BLaER1 (cell line): ENCODE results near the gene MBD5.

Experiments used
- H3K27ac ChIP-seq: shearing (Covaris generic); formaldehyde crosslinking; 2 replicates; pipeline ENCODE4 v1.8.1; 2022
- H3K27me3 ChIP-seq: shearing (Covaris generic); formaldehyde crosslinking; 2 replicates; pipeline ENCODE4 v1.8.1; 2022
- H3K36me3 ChIP-seq: shearing (Covaris generic); formaldehyde crosslinking; 2 replicates; pipeline ENCODE4 v1.8.1; 2022
- H3K4me1 ChIP-seq: shearing (Covaris generic); formaldehyde crosslinking; 2 replicates; pipeline ENCODE4 v1.8.1; 2022
- H3K4me2 ChIP-seq: shearing (Covaris generic); formaldehyde crosslinking; 2 replicates; pipeline ENCODE4 v1.8.1; 2022
- H3K4me3 ChIP-seq: shearing (Covaris generic); formaldehyde crosslinking; 2 replicates; pipeline ENCODE4 v1.8.1; 2022
- H3K9ac ChIP-seq: shearing (Covaris generic); formaldehyde crosslinking; 2 replicates; pipeline ENCODE4 v1.8.1; 2022
- H3K9me3 ChIP-seq: shearing (Covaris generic); formaldehyde crosslinking; 2 replicates; pipeline ENCODE4 v1.8.1; 2022
- H4K20me1 ChIP-seq: shearing (Covaris generic); formaldehyde crosslinking; 2 replicates; pipeline ENCODE4 v1.8.1; 2022
- Cebpa-rat ChIP-seq: shearing (Covaris generic); IDR thresholded peaks from 2 replicates; pipeline ENCODE4 v1.8.1; 2022

MBD5 gene

GRCh38 chr2:148161909-148162435 is 141.1 kb downstream of the MBD5 start:
- Histone ChIP-seq H3K27me3 (no peaks in the 10 kb centered on the region), H3K4me1 (no peaks in the 10 kb centered on the region), H3K36me3 (peaks cover 8% of the 10 kb centered on the region; the same call in 1 of the 2 replicates), H3K4me2 (no peak overlapping the region), H3K9me3 (no peaks in the 10 kb centered on the region), H3K4me3 (no peak overlapping the region), H3K27ac (no peak overlapping the region), H4K20me1 (peaks cover 5% of the 10 kb centered on the region; the same call in 1 of the 2 replicates), H3K9ac (no peak overlapping the region)
- TF ChIP-seq Cebpa-rat, result no peak

- no peaks in the 10 kb centered on the region for H3K9me3 ChIP-seq
- no peak for TF ChIP-seq Cebpa-rat
- H3K4me1 ChIP-seq, result no peaks in the 10 kb centered on the region
Observed at GRCh38 chr2:148162871-148163270, 142.0 kb downstream of the MBD5 start.

GRCh38 chr2:148165975-148166374 is 145.1 kb downstream of the MBD5 start:
- Histone ChIP-seq H3K4me3 (no peak overlapping the region), H3K36me3 (no peaks in the 10 kb centered on the region)

More at GRCh38 chr2:148162871-148163270, 142.0 kb downstream of the MBD5 start:
- Histone ChIP-seq H4K20me1 (peaks cover 5% of the 10 kb centered on the region; the same call in 1 of the 2 replicates), H3K27me3 (no peaks in the 10 kb centered on the region), H3K9ac (no peak overlapping the region), H3K4me2 (no peak overlapping the region), H3K36me3 (peaks cover 8% of the 10 kb centered on the region; the same call in 1 of the 2 replicates), H3K27ac (no peak overlapping the region), H3K4me3 (no peak overlapping the region)

GRCh38 chr2:148167241-148167766 is 146.4 kb downstream of the MBD5 start:
- H3K4me1 ChIP-seq, result no peaks in the 10 kb centered on the region
- no peak overlapping the region for H3K27ac ChIP-seq
- no peak overlapping the region for H3K4me3 ChIP-seq
- no peak overlapping the region for H3K9ac ChIP-seq
- H4K20me1 ChIP-seq, result peaks cover 5% of the 10 kb centered on the region; the same call in 1 of the 2 replicates
- H3K27me3 ChIP-seq, result no peaks in the 10 kb centered on the region
- H3K36me3 ChIP-seq, result peaks cover 6% of the 10 kb centered on the region; the same call in 1 of the 2 replicates
- H3K9me3 ChIP-seq, result 0 out of 2 replicates have a peak, but pooled peaks cover 5% of the 10 kb centered on the region
- no peak overlapping the region for H3K4me2 ChIP-seq
- no peak for TF ChIP-seq Cebpa-rat

More at GRCh38 chr2:148165975-148166374, 145.1 kb downstream of the MBD5 start:
- H3K27ac ChIP-seq, result no peak overlapping the region
- H3K4me1 ChIP-seq, result no peaks in the 10 kb centered on the region
- no peak for TF ChIP-seq Cebpa-rat
- peaks cover 5% of the 10 kb centered on the region; the same call in 1 of the 2 replicates for H4K20me1 ChIP-seq
- H3K9ac ChIP-seq, result no peak overlapping the region
- no peaks in the 10 kb centered on the region for H3K27me3 ChIP-seq
- H3K9me3 ChIP-seq, result no peaks in the 10 kb centered on the region
- H3K4me2 ChIP-seq, result no peak overlapping the region

- Histone ChIP-seq H3K4me3 (no peak overlapping the region), H3K27ac (no peak overlapping the region), H3K9ac (no peak overlapping the region), H3K27me3 (no peaks in the 10 kb centered on the region), H3K4me1 (no peaks in the 10 kb centered on the region), H3K4me2 (no peak overlapping the region), H3K9me3 (0 out of 2 replicates have a peak, but pooled peaks cover 9% of the 10 kb centered on the region), H4K20me1 (peaks cover 5% of the 10 kb centered on the region; the same call in 1 of the 2 replicates), H3K36me3 (peaks cover 11% of the 10 kb centered on the region; the same call in 1 of the 2 replicates)
- TF ChIP-seq Cebpa-rat, result no peak
Observed at GRCh38 chr2:148167855-148168254, 147.0 kb downstream of the MBD5 start.

GRCh38 chr2:148172131-148172753 is 151.4 kb downstream of the MBD5 start:
- Histone ChIP-seq H3K4me2 (no peak overlapping the region), H3K4me3 (no peak overlapping the region), H4K20me1 (no peaks in the 10 kb centered on the region), H3K9ac (no peak overlapping the region), H3K9me3 (0 out of 2 replicates have a peak, but pooled peaks cover 9% of the 10 kb centered on the region), H3K36me3 (peaks cover 17% of the 10 kb centered on the region; the same call in 1 of the 2 replicates), H3K27ac (no peak overlapping the region), H3K27me3 (no peaks in the 10 kb centered on the region), H3K4me1 (no peaks in the 10 kb centered on the region)
- TF ChIP-seq Cebpa-rat, result no peak

GRCh38 chr2:148173168-148173567 is 152.3 kb downstream of the MBD5 start:
- H3K4me3 ChIP-seq, result no peak overlapping the region
- H3K4me1 ChIP-seq, result no peaks in the 10 kb centered on the region
- 0 out of 2 replicates have a peak, but pooled peaks cover 9% of the 10 kb centered on the region for H3K9me3 ChIP-seq
- no peak for TF ChIP-seq Cebpa-rat
- no peaks in the 10 kb centered on the region for H3K27me3 ChIP-seq
- H3K27ac ChIP-seq, result no peak overlapping the region
- H3K36me3 ChIP-seq, result peaks cover 17% of the 10 kb centered on the region; the same call in 1 of the 2 replicates
- H4K20me1 ChIP-seq, result no peaks in the 10 kb centered on the region
- no peak overlapping the region for H3K9ac ChIP-seq
- no peak overlapping the region for H3K4me2 ChIP-seq

- Histone ChIP-seq H3K27me3 (no peaks in the 10 kb centered on the region), H3K4me2 (no peak overlapping the region), H3K36me3 (peaks cover 22% of the 10 kb centered on the region; the same call in 1 of the 2 replicates), H3K27ac (no peak overlapping the region), H3K4me3 (no peak overlapping the region), H3K4me1 (no peaks in the 10 kb centered on the region), H3K9me3 (0 out of 2 replicates have a peak, but pooled peaks cover under 1% of the 10 kb centered on the region), H3K9ac (no peak overlapping the region), H4K20me1 (no peaks in the 10 kb centered on the region)
- no peak for TF ChIP-seq Cebpa-rat
Observed at GRCh38 chr2:148177559-148177958, 156.7 kb downstream of the MBD5 start.

- Histone ChIP-seq H3K36me3 (peaks cover 18% of the 10 kb centered on the region), H3K27ac (no peak overlapping the region), H3K4me2 (no peak overlapping the region), H3K4me3 (no peak overlapping the region), H3K27me3 (no peaks in the 10 kb centered on the region), H4K20me1 (no peaks in the 10 kb centered on the region), H3K9ac (no peak overlapping the region), H3K9me3 (no peaks in the 10 kb centered on the region), H3K4me1 (no peaks in the 10 kb centered on the region)
- no peak for TF ChIP-seq Cebpa-rat
Observed at GRCh38 chr2:148179724-148180123, 158.8 kb downstream of the MBD5 start.

- peaks cover 6% of the 10 kb centered on the region; the same call in 1 of the 2 replicates for H3K9me3 ChIP-seq
- no peaks in the 10 kb centered on the region for H3K27me3 ChIP-seq
- no peak overlapping the region for H3K4me3 ChIP-seq
- H3K27ac ChIP-seq, result no peak overlapping the region
- TF ChIP-seq Cebpa-rat, result no peak
- peaks cover 28% of the 10 kb centered on the region for H3K36me3 ChIP-seq
- H3K9ac ChIP-seq, result no peak overlapping the region
- H3K4me1 ChIP-seq, result no peaks in the 10 kb centered on the region
- no peaks in the 10 kb centered on the region for H4K20me1 ChIP-seq
- H3K4me2 ChIP-seq, result no peak overlapping the region
Observed at GRCh38 chr2:148184976-148185375, 164.1 kb downstream of the MBD5 start.
